DOHH2 (cell line): ENCODE results near the gene APBB3.

ENCODE experiments used
- CTCF ChIP-seq: fragments of 200-600 bp; sonication (generic); IDR thresholded peaks from one replicate; pipeline ENCODE4 v1.5.1; 2014; ENCODE audit warnings: antibody characterized with exemption, mild to moderate bottlenecking, low read depth, low read length; ENCODE audit not compliant: poor library complexity, severe bottlenecking
- EZH2phosphoT487 ChIP-seq: fragments of 200-600 bp; sonication (generic); IDR thresholded peaks from 2 replicates; pipeline ENCODE4 v1.6.1; 2017; ENCODE audit warnings: borderline replicate concordance, mild to moderate bottlenecking, antibody characterized with exemption, low read length, moderate library complexity, mixed read lengths

- TF ChIP-seq CTCF (no peak), EZH2phosphoT487 (no peak)
These were observed 40.4 kb downstream of the APBB3 start for GRCh38 chr5:140524003-140524402.
